Left ventricle myocardium inferior (tissue), 1 donor: Measurements from ENCODE around the gene TFF3. TPM values are rescaled to one million over a fixed set of nuclear protein-coding genes. Genes with fewer than 3 reads are reported as not detected.

ENCODE experiments used
- DNase-seq: peaks from one replicate; pipeline ENCODE4 v3.0.0-alpha.2; 2020
- H3K27ac ChIP-seq: fragments of 200-600 bp; replicated peaks from 2 replicates; pipeline ENCODE4 v1.8.0; 2021
- H3K27me3 ChIP-seq: fragments of 200-600 bp; 2 replicates; pipeline ENCODE4 v1.8.0; 2021; ENCODE audit warnings: low read depth
- H3K36me3 ChIP-seq: fragments of 200-600 bp; 2 replicates; pipeline ENCODE4 v1.8.0; 2021
- H3K4me1 ChIP-seq: fragments of 200-600 bp; 2 replicates; pipeline ENCODE4 v1.8.0; 2021
- H3K4me3 ChIP-seq: fragments of 200-600 bp; 2 replicates; pipeline ENCODE4 v1.8.0; 2021; ENCODE audit warnings: mild to moderate bottlenecking, moderate library complexity
- H3K9me3 ChIP-seq: fragments of 200-600 bp; replicated peaks from 2 replicates; pipeline ENCODE4 v1.8.0; 2021
- CTCF ChIP-seq: fragments of 200-600 bp; IDR thresholded peaks from 2 replicates; pipeline ENCODE4 v1.8.0; 2021; ENCODE audit warnings: antibody characterized with exemption, mild to moderate bottlenecking, borderline replicate concordance
- intact Hi-C: fragments of 100-400 bp; cut with micrococcal nuclease; formaldehyde crosslinking; loops from one replicate; pipeline ENCODE4 v1.11.0; 2022
- total RNA-seq: library from RNA; stranded (reverse); fragmentation: NEBNext Ultra II Directional; extraction: Animal tissue kit (Norgen Biotek cat#: 25700); gene quantifications from one replicate; pipeline ENCODE4 v1.2.1, GENCODE V29; 2021
- donor health status: DM: no; HTN: yes; CAD: no; lungs with severe emphysema.

The TFF3 gene
- total RNA-seq, 1 donor from 2014 or later = 2.9 TPM

GRCh38 chr21:42313501-42313969 is 1.7 kb downstream of the TFF3 start:
- intact Hi-C loops = no loop called here

GRCh38 chr21:42312626-42313104 is 2.5 kb downstream of the TFF3 start:
- intact Hi-C loops = no loop called here
- Histone ChIP-seq H3K27ac (no peak overlapping the region), H3K4me1 (peaks cover 22% of the 10 kb centered on the region), H3K27me3 (peaks cover 30% of the 10 kb centered on the region), H3K4me3 (no peak overlapping the region), H3K36me3 (no peaks in the 10 kb centered on the region), H3K9me3 (no peaks in the 10 kb centered on the region)
- DNase-seq = no peak
- no peak for TF ChIP-seq CTCF

More at GRCh38 chr21:42313501-42313969, 1.7 kb downstream of the TFF3 start:
- H3K27me3 ChIP-seq = peaks cover 21% of the 10 kb centered on the region
- no peaks in the 10 kb centered on the region for H3K9me3 ChIP-seq
- H3K27ac ChIP-seq = no peak overlapping the region
- H3K4me1 ChIP-seq = peaks cover 22% of the 10 kb centered on the region
- no peak overlapping the region for H3K4me3 ChIP-seq
- no peak for TF ChIP-seq CTCF
- DNase-seq = no peak
- no peaks in the 10 kb centered on the region for H3K36me3 ChIP-seq

- Histone ChIP-seq H3K27ac (no peak overlapping the region), H3K27me3 (peaks cover 37% of the 10 kb centered on the region), H3K9me3 (no peaks in the 10 kb centered on the region), H3K36me3 (no peaks in the 10 kb centered on the region), H3K4me3 (no peak overlapping the region), H3K4me1 (peaks cover 22% of the 10 kb centered on the region)
- DNase-seq = no peak
- intact Hi-C loops = no loop called here
- no peak for TF ChIP-seq CTCF
Observed at GRCh38 chr21:42311816-42312625, 3.2 kb downstream of the TFF3 start.

- no peak for DNase-seq
- peaks cover 44% of the 10 kb centered on the region for H3K27me3 ChIP-seq
- TF ChIP-seq CTCF = no peak
- H3K9me3 ChIP-seq = no peaks in the 10 kb centered on the region
- H3K4me1 ChIP-seq = peaks cover 22% of the 10 kb centered on the region
- H3K4me3 ChIP-seq = no peak overlapping the region
- H3K36me3 ChIP-seq = no peaks in the 10 kb centered on the region
- intact Hi-C loops = no loop called here
- H3K27ac ChIP-seq = no peak overlapping the region
Observed at GRCh38 chr21:42311160-42311559, 4.0 kb downstream of the TFF3 start.

GRCh38 chr21:42310411-42311001 is 4.7 kb downstream of the TFF3 start:
- intact Hi-C loops = no loop called here

More at GRCh38 chr21:42310411-42311001, 4.7 kb downstream of the TFF3 start:
- Histone ChIP-seq H3K4me3 (no peak overlapping the region), H3K4me1 (peaks cover 22% of the 10 kb centered on the region), H3K27ac (no peak overlapping the region), H3K27me3 (peaks cover 49% of the 10 kb centered on the region), H3K9me3 (no peaks in the 10 kb centered on the region), H3K36me3 (no peaks in the 10 kb centered on the region)
- no peak for DNase-seq
- no peak for TF ChIP-seq CTCF
